K562 (cell line): ENCODE measurements around the gene DNASE1L2.

Experiments
- ARNT ChIP-seq, 2 experiments: fragments of 450-650 bp; IDR thresholded peaks; 2 replicates each; pipeline ENCODE4 v1.6.1; 2016; ENCODE audit warnings: mild to moderate bottlenecking in 1 of 2
- CTCF ChIP-seq, 3 experiments: IDR thresholded peaks in 2 of 3; conservative IDR thresholded peaks in 1 of 3; 2 replicates each; pipeline ENCODE4 v1.5.1; 2011 to 2012; ENCODE audit warnings: low read length in 3 of 3, mild to moderate bottlenecking in 3 of 3, control low read depth in 2 of 3, improper control_type of control experiment in 1 of 3, inconsistent platforms in 1 of 3, low read depth in 1 of 3, mixed read lengths in 1 of 3, moderate library complexity in 1 of 3; ENCODE audit not compliant: insufficient read depth in 2 of 3
- ESRRA ChIP-seq: fragments of 450-650 bp; IDR thresholded peaks from 2 replicates; pipeline ENCODE4 v1.6.1; 2014; ENCODE audit warnings: low read depth, mild to moderate bottlenecking, moderate library complexity, borderline replicate concordance
- GTF3C2 ChIP-seq: IDR thresholded peaks from 3 replicates; pipeline ENCODE4 v1.6.1; 2011; ENCODE audit warnings: borderline replicate concordance, mild to moderate bottlenecking, moderate library complexity; ENCODE audit not compliant: insufficient read length; ENCODE audit errors: extremely low read depth
- HDAC1 ChIP-seq, 2 experiments: fragments of 450-650 bp; IDR thresholded peaks; 2 replicates each; pipeline ENCODE4 v1.6.1; 2016 to 2017; ENCODE audit warnings: inconsistent platforms in 1 of 2, mild to moderate bottlenecking in 1 of 2, moderate library complexity in 1 of 2
- HMGXB4 ChIP-seq: sonication (generic); formaldehyde crosslinking; IDR thresholded peaks from 2 replicates; pipeline ENCODE4 v1.8.1; 2023; ENCODE audit warnings: mild to moderate bottlenecking, missing genetic modification reagents
- JUND ChIP-seq, 2 experiments: IDR thresholded peaks; 2 replicates in 1 of 2; 3 replicates in 1 of 2; pipeline ENCODE4 v1.6.1; 2011; ENCODE audit warnings: borderline replicate concordance in 2 of 2, low read depth in 2 of 2, low read length in 2 of 2, improper control_type of control experiment in 1 of 2, missing biosample characterization in 1 of 2, missing genetic modification characterization in 1 of 2, missing genetic modification reagents in 1 of 2
- MLLT1 ChIP-seq, 2 experiments: fragments of 450-650 bp; IDR thresholded peaks; 2 replicates each; pipeline ENCODE4 v1.6.1; 2016
- NKRF ChIP-seq: fragments of 450-650 bp; IDR thresholded peaks from 2 replicates; pipeline ENCODE4 v1.6.1; 2016; ENCODE audit warnings: borderline replicate concordance
- PHF8 ChIP-seq: fragments of 200-600 bp; sonication (generic); IDR thresholded peaks from 2 replicates; pipeline ENCODE4 v1.6.1; 2012; ENCODE audit warnings: mixed run types, mild to moderate bottlenecking, inconsistent platforms, low read length, moderate library complexity, borderline replicate concordance
- RB1 ChIP-seq: fragments of 450-650 bp; IDR thresholded peaks from 2 replicates; pipeline ENCODE4 v1.6.1; 2017; ENCODE audit warnings: low read depth, mild to moderate bottlenecking
- USF2 ChIP-seq: sonication (generic); formaldehyde crosslinking; IDR thresholded peaks from 2 replicates; pipeline ENCODE4 v1.5.0; 2020; ENCODE audit warnings: missing genetic modification reagents
- ZNF121 ChIP-seq: sonication (generic); formaldehyde crosslinking; conservative IDR thresholded peaks from 2 replicates; pipeline ENCODE4 v1.8.0; 2022; ENCODE audit warnings: missing genetic modification reagents
- ZNF830 ChIP-seq: fragments of 250-450 bp; sonication (Bioruptor Pico); IDR thresholded peaks from 2 replicates; pipeline ENCODE4 v1.5.0; 2021; ENCODE audit warnings: mild to moderate bottlenecking

GRCh38 chr16:2284797-2285576, 48.7 kb downstream of the DNASE1L2 start:
- TF ChIP-seq NKRF, result no peak
- no peak for TF ChIP-seq ZNF121 (CRISPR knock-in tag)
- TF ChIP-seq PHF8, result no peak
- no peak for TF ChIP-seq RB1
- no peak for TF ChIP-seq USF2 (CRISPR knock-in tag)
- no peak for TF ChIP-seq CTCF (IDR thresholded peaks at IDR 0.05 in 2 of 3, conservative IDR thresholded peaks at IDR 0.05 in 1 of 3; ENCODE audit: insufficient read depth in 2 of 3, low read depth in 1 of 3, low read length in 3 of 3)
- no peak for TF ChIP-seq HDAC1 (IDR thresholded peaks at IDR 0.05)
- TF ChIP-seq ESRRA, result no peak
- TF ChIP-seq GTF3C2, result no peak
- TF ChIP-seq ZNF830 (CRISPR knock-in tag), result no peak
- TF ChIP-seq HMGXB4 (CRISPR knock-in tag), result no peak
- no peak for TF ChIP-seq JUND (IDR thresholded peaks at IDR 0.05; ENCODE audit: borderline replicate concordance, low read depth, low read length)
- TF ChIP-seq JUND (tag; IDR thresholded peaks at IDR 0.05; ENCODE audit: borderline replicate concordance, low read depth, low read length), result no peak
- no peak for TF ChIP-seq MLLT1 (IDR thresholded peaks at IDR 0.05)
- no peak for TF ChIP-seq ARNT (IDR thresholded peaks at IDR 0.05)
